A673 (cell line): ENCODE data around the gene CDKN2B-AS1.

Source experiments
- EZH2 ChIP-seq: fragments of 200-600 bp; sonication (generic); IDR thresholded peaks from 2 replicates; pipeline ENCODE4 v1.6.1; 2017; ENCODE audit warnings: borderline replicate concordance, low read depth, mild to moderate bottlenecking, mixed read lengths, antibody characterized with exemption, low read length; ENCODE audit not compliant: poor library complexity, severe bottlenecking
- TF ChIP-seq, protein P1 (sequence below): fragments of 300-800, 200-600 bp; sonication (generic); conservative IDR thresholded peaks from 2 replicates; pipeline ENCODE4 v1.5.1; 2017; ENCODE audit warnings: low read depth, mild to moderate bottlenecking, antibody characterized with exemption, low read length, moderate library complexity, mixed read lengths

DNA sequence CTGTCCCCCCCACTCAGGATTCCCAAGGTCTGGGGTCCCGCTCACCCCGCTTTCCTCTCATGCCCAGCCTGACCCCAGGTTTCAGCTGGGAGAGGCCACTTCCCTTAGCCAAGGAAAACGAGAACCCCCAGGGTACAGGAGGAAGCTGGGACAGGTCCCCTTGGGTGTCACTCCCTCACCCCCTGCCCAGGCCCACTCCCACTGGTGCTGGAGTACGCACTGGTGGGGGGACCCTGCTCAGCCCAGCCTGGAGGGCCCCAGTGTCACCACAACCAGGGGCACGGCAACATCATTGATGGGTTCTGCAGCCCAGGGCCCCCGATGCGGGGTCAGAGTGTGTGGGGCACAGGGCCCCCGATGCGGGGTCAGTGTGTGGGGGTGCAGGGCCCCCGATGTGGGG lies 159.5 kb downstream of the CDKN2B-AS1 start:
- TF ChIP-seq, protein P1, sequence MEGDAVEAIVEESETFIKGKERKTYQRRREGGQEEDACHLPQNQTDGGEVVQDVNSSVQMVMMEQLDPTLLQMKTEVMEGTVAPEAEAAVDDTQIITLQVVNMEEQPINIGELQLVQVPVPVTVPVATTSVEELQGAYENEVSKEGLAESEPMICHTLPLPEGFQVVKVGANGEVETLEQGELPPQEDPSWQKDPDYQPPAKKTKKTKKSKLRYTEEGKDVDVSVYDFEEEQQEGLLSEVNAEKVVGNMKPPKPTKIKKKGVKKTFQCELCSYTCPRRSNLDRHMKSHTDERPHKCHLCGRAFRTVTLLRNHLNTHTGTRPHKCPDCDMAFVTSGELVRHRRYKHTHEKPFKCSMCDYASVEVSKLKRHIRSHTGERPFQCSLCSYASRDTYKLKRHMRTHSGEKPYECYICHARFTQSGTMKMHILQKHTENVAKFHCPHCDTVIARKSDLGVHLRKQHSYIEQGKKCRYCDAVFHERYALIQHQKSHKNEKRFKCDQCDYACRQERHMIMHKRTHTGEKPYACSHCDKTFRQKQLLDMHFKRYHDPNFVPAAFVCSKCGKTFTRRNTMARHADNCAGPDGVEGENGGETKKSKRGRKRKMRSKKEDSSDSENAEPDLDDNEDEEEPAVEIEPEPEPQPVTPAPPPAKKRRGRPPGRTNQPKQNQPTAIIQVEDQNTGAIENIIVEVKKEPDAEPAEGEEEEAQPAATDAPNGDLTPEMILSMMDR, result no peak
- TF ChIP-seq EZH2, result no peak
